Spleen (tissue), 11 donors: ENCODE measurements around the gene PIP5K1A. TPM values are rescaled to one million over a fixed set of nuclear protein-coding genes. Genes with fewer than 3 reads are reported as not detected.

Source experiments
- DNase-seq: peaks from one replicate; pipeline ENCODE4 v3.0.0-alpha.2; 2020
- H3K27ac ChIP-seq, 8 donors: fragments of 200-600 bp; sonication (generic) in 7 of 8; 1 replicate in 4 of 8; 2 replicates in 4 of 8; pipeline versions ENCODE4 v1.5.0 to v1.8.0; 2016 to 2021; ENCODE audit warnings: inconsistent platforms in 4 of 8, mild to moderate bottlenecking in 4 of 8, moderate library complexity in 1 of 8
- H3K27me3 ChIP-seq, 7 donors: fragments of 200-600 bp; sonication (generic) in 6 of 7; replicated peaks in 1 of 7; 1 replicate in 4 of 7; 2 replicates in 3 of 7; pipeline versions ENCODE4 v1.5.0 to v1.8.0; 2016 to 2021; ENCODE audit warnings: inconsistent platforms in 3 of 7, mild to moderate bottlenecking in 1 of 7
- H3K36me3 ChIP-seq, 6 donors: fragments of 200-600 bp; sonication (generic) in 5 of 6; 1 replicate in 4 of 6; 2 replicates in 2 of 6; pipeline versions ENCODE4 v1.5.0 to v1.8.0; 2016 to 2021; ENCODE audit warnings: inconsistent platforms in 2 of 6
- H3K4me1 ChIP-seq, 6 donors: fragments of 200-600 bp; sonication (generic) in 5 of 6; 1 replicate in 3 of 6; 2 replicates in 3 of 6; pipeline versions ENCODE4 v1.5.0 to v1.8.0; 2016 to 2021; ENCODE audit warnings: inconsistent platforms in 3 of 6
- H3K4me3 ChIP-seq, 8 donors: fragments of 200-600 bp; sonication (generic) in 7 of 8; 1 replicate in 4 of 8; 2 replicates in 4 of 8; pipeline versions ENCODE4 v1.5.0 to v1.8.0; 2016 to 2021; ENCODE audit warnings: inconsistent platforms in 4 of 8, mild to moderate bottlenecking in 4 of 8, moderate library complexity in 2 of 8
- H3K9me3 ChIP-seq, 8 donors: fragments of 200-600 bp; sonication (generic) in 7 of 8; 1 replicate in 4 of 8; 2 replicates in 4 of 8; pipeline versions ENCODE4 v1.5.0 to v1.8.0; 2016 to 2021; ENCODE audit warnings: inconsistent platforms in 4 of 8
- CTCF ChIP-seq, 11 experiments: fragments of 200-600 bp in 7 of 11; fragments of 450-650 bp in 4 of 11; sonication (generic) in 4 of 11; IDR thresholded peaks in 8 of 11; conservative IDR thresholded peaks in 3 of 11; 1 replicate in 7 of 11; 2 replicates in 4 of 11; pipeline versions ENCODE4 v1.4.0 to v1.8.0; 2016 to 2021; ENCODE audit warnings: antibody characterized with exemption in 11 of 11, inconsistent platforms in 4 of 11, mild to moderate bottlenecking in 1 of 11
- POLR2A ChIP-seq, 3 donors: fragments of 450-650 bp; IDR thresholded peaks; one replicate each; pipeline ENCODE4 v1.5.1; 2017; ENCODE audit warnings: antibody characterized with exemption in 3 of 3, mild to moderate bottlenecking in 1 of 3
- POLR2AphosphoS5 ChIP-seq, 3 donors: sonication (generic); formaldehyde crosslinking; IDR thresholded peaks; one replicate each; pipeline ENCODE4 v1.5.1; 2017; ENCODE audit warnings: antibody characterized with exemption in 3 of 3
- WGBS, 5 donors: extraction: QIAGEN DNeasy Blood & Tissue Kit in 3 of 5; methylation state at CpG; one replicate each; pipeline versions ENCODE4 v1.1.5 to v1.1.7; 2013 to 2018; 5-methylcytosine and 5-hydroxymethylcytosine counted together
- intact Hi-C: fragments of 100-400 bp; cut with DNase I; formaldehyde crosslinking; loops from one replicate; pipeline ENCODE4 v1.15.0; 2023; ENCODE audit warnings: low total_unique reads
- polyA plus RNA-seq, 3 donors: library from polyadenylated mRNA; stranded (reverse); fragments of 200-250 nt; gene quantifications; one replicate each; pipeline ENCODE4 v1.2.1, GENCODE V29; 2013
- total RNA-seq, 7 donors: library from RNA; depleted of rRNA in 3 of 7; stranded (reverse); fragments of >200 nt in 3 of 7; fragmentation: NEBNext Ultra II Directional in 4 of 7; extraction: Animal tissue kit (Norgen Biotek cat#: 25700) in 4 of 7; gene quantifications; one replicate each; pipeline versions ENCODE4 v1.1.0 to v1.2.1, GENCODE V29; 2016 to 2021
- donor health status: healthy with polysubstance abuse.
- donor health status: DM: no; HTN: no; CAD: no; lungs with moderate emphysema.
- donor health status: DM: no; HTN: no; CAD: no.
- donor health status: Bipolar disorder and iron deficiency.
- donor health status: healthy.
- donor health status: DM: no; HTN: no; CAD: no.
- donor health status: DM: yes; HTN: yes; CAD: no.

PIP5K1A gene
- total and polyA plus RNA-seq, 10 donors, result 12.8 to 83.6 (median 53.8) TPM

- Histone ChIP-seq H3K9me3 (no peaks in the 10 kb centered on the region), H3K27ac (peak overlapping the region in 1 of 8 donors; percentile 4), H3K4me3 (no peak overlapping the region), H3K27me3 (no peaks in the 10 kb centered on the region), H3K36me3 (peaks cover 2 to 90% (median 82%) of the 10 kb centered on the region in 6 donors), H3K4me1 (peaks cover 9 to 66% (median 26%) of the 10 kb centered on the region in 6 donors)
- 82 to 92% (median 91%) methylated on average over 13 to 14 of the region's 14 CpGs for WGBS, 5 donors
- TF ChIP-seq POLR2AphosphoS5 (IDR thresholded peaks at IDR 0.05) (no peak), POLR2A (IDR thresholded peaks at IDR 0.05) (no peak), CTCF (IDR thresholded peaks at IDR 0.05 in 8 of 11, conservative IDR thresholded peaks at IDR 0.05 in 3 of 11) (no peak)
- no peak for DNase-seq
- intact Hi-C loops, result loop anchor here (10.0 kb wide), 1 partner anchor 56 kb away; the partner anchor contains the start of gene RFX5
Measured at GRCh38 chr1:151288502-151288901, 90.2 kb downstream of the PIP5K1A start.

- WGBS, 5 donors, result 60 to 77% (median 72%) methylated on average over 15 to 18 of the region's 18 CpGs
- Histone ChIP-seq H3K27ac (peak overlapping the region in 3 of 8 donors; percentile 4 to 42 (median 42)), H3K4me3 (no peak overlapping the region), H3K36me3 (peaks cover 2 to 98% (median 90%) of the 10 kb centered on the region in 6 donors), H3K4me1 (peaks cover under 1 to 58% (median 18%) of the 10 kb centered on the region in 6 donors), H3K27me3 (no peaks in the 10 kb centered on the region), H3K9me3 (no peaks in the 10 kb centered on the region)
- peak in 1 of 3 donors; percentile 72 for TF ChIP-seq POLR2AphosphoS5 (IDR thresholded peaks at IDR 0.05)
- no peak for TF ChIP-seq POLR2A (IDR thresholded peaks at IDR 0.05)
- intact Hi-C loops, result loop anchor here (10.0 kb wide), 1 partner anchor 55 kb away; the partner anchor contains the start of gene RFX5
- DNase-seq, result no peak
Measured at GRCh38 chr1:151289080-151289935, 91.0 kb downstream of the PIP5K1A start.

GRCh38 chr1:151289991-151290708 is 91.8 kb downstream of the PIP5K1A start:
- 79 to 89% (median 86%) methylated on average over 13 to 21 of the region's 21 CpGs for WGBS, 5 donors
- no peaks in the 10 kb centered on the region for H3K27me3 ChIP-seq
- H3K36me3 ChIP-seq, result peaks cover 2 to 100% (median 97%) of the 10 kb centered on the region in 6 donors
- peaks cover 0 to 49% (median 12%) of the 10 kb centered on the region in 6 donors for H3K4me1 ChIP-seq
- H3K9me3 ChIP-seq, result no peaks in the 10 kb centered on the region
- peak; percentile 37 to 54 (median 54) for TF ChIP-seq POLR2AphosphoS5 (IDR thresholded peaks at IDR 0.05)
- TF ChIP-seq CTCF (IDR thresholded peaks at IDR 0.05 in 8 of 11, conservative IDR thresholded peaks at IDR 0.05 in 3 of 11), result no peak
- no peak for TF ChIP-seq POLR2A (IDR thresholded peaks at IDR 0.05)
- H3K4me3 ChIP-seq, result no peak overlapping the region
- peak overlapping the region in 3 of 8 donors; percentile 16 to 42 (median 18) for H3K27ac ChIP-seq
- intact Hi-C loops, result loop anchor here (10.0 kb wide), 1 partner anchor 55 kb away; the partner anchor contains the start of gene RFX5
- no peak for DNase-seq

- Histone ChIP-seq H3K27me3 (no peaks in the 10 kb centered on the region), H3K4me3 (no peak overlapping the region), H3K27ac (peak overlapping the region in 3 of 8 donors; percentile 16 to 42 (median 18)), H3K9me3 (no peaks in the 10 kb centered on the region), H3K4me1 (peaks cover 0 to 48% (median 12%) of the 10 kb centered on the region in 6 donors), H3K36me3 (peaks cover 2 to 100% (median 100%) of the 10 kb centered on the region in 6 donors)
- peak; percentile 78 for DNase-seq
- TF ChIP-seq CTCF (IDR thresholded peaks at IDR 0.05 in 8 of 11, conservative IDR thresholded peaks at IDR 0.05 in 3 of 11), result no peak
- peak; percentile 43 to 76 (median 47) for TF ChIP-seq POLR2AphosphoS5 (IDR thresholded peaks at IDR 0.05)
- intact Hi-C loops, result no loop called here
- 51 to 83% (median 69%) methylated on average over 10 to 19 of the region's 19 CpGs for WGBS, 5 donors
Measured at GRCh38 chr1:151290709-151291303, 92.5 kb downstream of the PIP5K1A start.
